Lung (tissue), 12 donors: Measurements from ENCODE around the gene TNS3. TPM values are rescaled to one million over a fixed set of nuclear protein-coding genes. Genes with fewer than 3 reads are reported as not detected.

Experiments
- ATAC-seq: fragments of 200-7000 bp; cut with Tn5 transposase; one replicate; pipeline ENCODE4 v1.9.1; 2020; ENCODE audit warnings: moderate number of reproducible peaks; ENCODE audit not compliant: insufficient read depth, low FRiP score
- DNase-seq, 3 donors: peaks; one replicate each; pipeline ENCODE4 v3.0.0-alpha.2; 2013 to 2017
- H3K27ac ChIP-seq, 2 donors: one replicate each; pipeline ENCODE4 v1.5.1; 2013; ENCODE audit warnings: mild to moderate bottlenecking in 2 of 2, moderate library complexity in 2 of 2, control low read depth in 1 of 2, inconsistent platforms in 1 of 2, low read depth in 1 of 2, low read length in 1 of 2
- H3K27me3 ChIP-seq, 3 donors: one replicate each; pipeline ENCODE4 v1.5.1; 2013; ENCODE audit warnings: low read length in 2 of 3; ENCODE audit not compliant: control insufficient read depth in 3 of 3, insufficient read depth in 3 of 3
- H3K36me3 ChIP-seq, 4 donors: one replicate each; pipeline ENCODE4 v1.5.1; 2013; ENCODE audit warnings: low read length in 4 of 4, mild to moderate bottlenecking in 1 of 4, moderate library complexity in 1 of 4; ENCODE audit not compliant: control insufficient read depth in 4 of 4, insufficient read depth in 4 of 4
- H3K4me1 ChIP-seq, 5 donors: one replicate each; pipeline ENCODE4 v1.5.1; 2013; ENCODE audit warnings: low read length in 5 of 5, mild to moderate bottlenecking in 2 of 5, moderate library complexity in 1 of 5; ENCODE audit not compliant: control insufficient read depth in 5 of 5, insufficient read depth in 5 of 5
- H3K4me3 ChIP-seq: one replicate; pipeline ENCODE4 v1.5.1; 2013; ENCODE audit warnings: mild to moderate bottlenecking, control low read depth, moderate library complexity
- H3K9ac ChIP-seq, 2 donors: one replicate each; pipeline ENCODE4 v1.5.1; 2013; ENCODE audit warnings: low read length in 2 of 2, control low read depth in 1 of 2; ENCODE audit not compliant: insufficient read depth in 1 of 2
- H3K9me3 ChIP-seq, 4 donors: one replicate each; pipeline ENCODE4 v1.5.1; 2013; ENCODE audit warnings: low read length in 3 of 4, mild to moderate bottlenecking in 1 of 4, moderate library complexity in 1 of 4; ENCODE audit not compliant: control insufficient read depth in 4 of 4, insufficient read depth in 3 of 4
- WGBS, 2 donors: extraction: QIAGEN DNeasy Blood & Tissue Kit; methylation state at CpG; one replicate each; pipeline ENCODE4 v1.1.7; 2013; 5-methylcytosine and 5-hydroxymethylcytosine counted together
- polyA plus RNA-seq, 2 donors: library from polyadenylated mRNA; stranded (reverse); fragments of 200-250 nt; gene quantifications; one replicate each; pipeline ENCODE4 v1.2.1, GENCODE V29; 2013
- total RNA-seq, 2 donors: library from RNA; depleted of rRNA in 1 of 2; stranded (reverse); fragments of >200 nt in 1 of 2; gene quantifications; one replicate each; pipeline ENCODE4 v1.2.1, GENCODE V29; 2014 to 2021
- TF ChIP-seq, protein P1 (sequence below): IDR thresholded peaks from 2 replicates; pipeline ENCODE4 v1.5.1; 2012; ENCODE audit warnings: mild to moderate bottlenecking; ENCODE audit errors: control extremely low read depth, extremely low read depth
- donor health status: control.
- donor health status: control.
- donor health status: Bipolar disorder and iron deficiency.
- donor health status: healthy.
- donor health status: DM: yes; HTN: yes; CAD: no.

TNS3 gene
- total and polyA plus RNA-seq, 4 donors = 23.8 to 140 (median 85.7) TPM

DNA sequence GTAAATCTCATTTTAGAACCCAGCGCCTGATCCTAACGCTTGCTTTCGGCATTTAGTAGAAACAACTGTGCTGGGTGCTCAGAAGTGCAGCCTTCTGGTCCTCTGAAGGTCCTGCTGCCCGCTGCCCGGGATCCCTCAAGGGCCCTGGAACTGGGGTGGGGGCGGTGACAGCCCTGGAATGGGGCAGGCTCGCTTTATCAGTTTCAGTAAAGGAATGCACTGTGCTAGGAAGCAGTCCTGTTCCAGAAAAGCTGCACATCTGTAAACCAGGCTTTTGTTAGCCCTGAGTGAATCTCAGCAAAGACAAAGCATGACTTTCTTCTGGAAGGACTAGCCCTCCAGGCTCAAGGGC lies 254.6 kb downstream of the TNS3 start:
- peak overlapping the region; percentile 75 to 84 for H3K27ac ChIP-seq
- no peaks in the 10 kb centered on the region for H3K27me3 ChIP-seq
- 68 to 87% methylated on average over 7 of the region's 7 CpGs for WGBS, 2 donors
- H3K4me3 ChIP-seq = no peak overlapping the region
- DNase-seq = peak in 2 of 3 donors; percentile 46 to 62
- TF ChIP-seq, protein P1, sequence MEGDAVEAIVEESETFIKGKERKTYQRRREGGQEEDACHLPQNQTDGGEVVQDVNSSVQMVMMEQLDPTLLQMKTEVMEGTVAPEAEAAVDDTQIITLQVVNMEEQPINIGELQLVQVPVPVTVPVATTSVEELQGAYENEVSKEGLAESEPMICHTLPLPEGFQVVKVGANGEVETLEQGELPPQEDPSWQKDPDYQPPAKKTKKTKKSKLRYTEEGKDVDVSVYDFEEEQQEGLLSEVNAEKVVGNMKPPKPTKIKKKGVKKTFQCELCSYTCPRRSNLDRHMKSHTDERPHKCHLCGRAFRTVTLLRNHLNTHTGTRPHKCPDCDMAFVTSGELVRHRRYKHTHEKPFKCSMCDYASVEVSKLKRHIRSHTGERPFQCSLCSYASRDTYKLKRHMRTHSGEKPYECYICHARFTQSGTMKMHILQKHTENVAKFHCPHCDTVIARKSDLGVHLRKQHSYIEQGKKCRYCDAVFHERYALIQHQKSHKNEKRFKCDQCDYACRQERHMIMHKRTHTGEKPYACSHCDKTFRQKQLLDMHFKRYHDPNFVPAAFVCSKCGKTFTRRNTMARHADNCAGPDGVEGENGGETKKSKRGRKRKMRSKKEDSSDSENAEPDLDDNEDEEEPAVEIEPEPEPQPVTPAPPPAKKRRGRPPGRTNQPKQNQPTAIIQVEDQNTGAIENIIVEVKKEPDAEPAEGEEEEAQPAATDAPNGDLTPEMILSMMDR = no peak
- H3K9ac ChIP-seq = no peak overlapping the region
- no peak for ATAC-seq
- peaks cover 0 to 79% (median 54%) of the 10 kb centered on the region in 5 donors for H3K4me1 ChIP-seq
- H3K36me3 ChIP-seq = peaks cover 0 to 30% (median 10%) of the 10 kb centered on the region in 4 donors
- no peaks in the 10 kb centered on the region for H3K9me3 ChIP-seq

- 55 to 93% methylated on average over 8 of the region's 8 CpGs for WGBS, 2 donors
- DNase-seq (peak; percentile 76 to 91 (median 89)), ATAC-seq (no peak)
- Histone ChIP-seq H3K9ac (peak overlapping the region in 1 of 2 donors; percentile 35), H3K27ac (peak overlapping the region; percentile 67 to 75), H3K27me3 (no peaks in the 10 kb centered on the region), H3K4me3 (no peak overlapping the region), H3K36me3 (peaks cover 0 to 32% (median 10%) of the 10 kb centered on the region in 4 donors), H3K4me1 (peaks cover 0 to 74% (median 50%) of the 10 kb centered on the region in 5 donors), H3K9me3 (no peaks in the 10 kb centered on the region)
- TF ChIP-seq, protein P1 = no peak
These were observed 255.1 kb downstream of the TNS3 start for GRCh38 chr7:47326808-47327207.

DNA sequence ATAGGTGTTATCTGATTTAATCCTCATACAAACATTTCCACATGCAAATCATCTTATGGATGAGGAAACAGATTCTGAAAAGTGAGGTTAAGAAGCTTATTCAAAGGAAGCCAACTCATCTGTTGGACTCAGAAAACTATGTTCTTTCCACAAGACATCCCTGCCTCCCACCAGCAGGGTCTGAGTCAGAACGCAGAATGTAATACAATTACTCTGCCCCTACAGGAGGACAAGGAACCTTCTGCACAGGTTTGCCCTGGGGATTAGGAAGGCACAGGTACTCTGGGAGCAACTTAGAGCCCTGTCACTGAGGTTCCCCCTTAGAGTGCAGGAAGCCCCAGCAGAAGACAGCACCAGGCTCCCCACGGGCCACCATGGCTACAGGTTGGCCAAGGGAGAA lies 255.7 kb downstream of the TNS3 start:
- Histone ChIP-seq H3K27me3 (no peaks in the 10 kb centered on the region), H3K4me1 (peaks cover 0 to 68% (median 44%) of the 10 kb centered on the region in 5 donors), H3K4me3 (no peak overlapping the region), H3K27ac (peak overlapping the region; percentile 14 to 65), H3K36me3 (peaks cover 0 to 38% (median 10%) of the 10 kb centered on the region in 4 donors), H3K9ac (peak overlapping the region in 1 of 2 donors; percentile 35), H3K9me3 (no peaks in the 10 kb centered on the region)
- WGBS, 2 donors = 80 to 89% methylated on average over 2 of the region's 2 CpGs
- ATAC-seq (no peak), DNase-seq (peak in 1 of 3 donors; percentile 29)
- TF ChIP-seq, protein P1 = no peak

GRCh38 chr7:47325337-47325736 lies 256.6 kb downstream of the TNS3 start:
- H3K27ac ChIP-seq = no peak overlapping the region
- H3K9ac ChIP-seq = no peak overlapping the region
- H3K4me3 ChIP-seq = no peak overlapping the region
- ATAC-seq = no peak
- H3K9me3 ChIP-seq = no peaks in the 10 kb centered on the region
- peaks cover 0 to 60% (median 37%) of the 10 kb centered on the region in 5 donors for H3K4me1 ChIP-seq
- TF ChIP-seq, protein P1 = no peak
- H3K36me3 ChIP-seq = peaks cover 0 to 40% (median 15%) of the 10 kb centered on the region in 4 donors
- 78 to 87% methylated on average over 6 of the region's 6 CpGs for WGBS, 2 donors
- no peak for DNase-seq
- no peaks in the 10 kb centered on the region for H3K27me3 ChIP-seq
